Activated CD8-positive, alpha-beta memory T cell treated with anti-CD3 and anti-CD28 coated beads for 48 hours (primary cell): Measurements from ENCODE around the gene CHCHD6.
A peak's percentile ranks its signal among the peaks of the same experiment; 100 is the strongest.

Experiments used
- DNase-seq, 3 experiments: peaks; one replicate each; pipeline ENCODE4 v3.0.0-alpha.2; 2020; ENCODE audit warnings: low read depth in 2 of 3, low spot score in 2 of 3

CHCHD6 gene

GRCh38 chr3:126891141-126891540 is 187.1 kb downstream of the CHCHD6 start:
- DNase-seq, result no peak

DNA sequence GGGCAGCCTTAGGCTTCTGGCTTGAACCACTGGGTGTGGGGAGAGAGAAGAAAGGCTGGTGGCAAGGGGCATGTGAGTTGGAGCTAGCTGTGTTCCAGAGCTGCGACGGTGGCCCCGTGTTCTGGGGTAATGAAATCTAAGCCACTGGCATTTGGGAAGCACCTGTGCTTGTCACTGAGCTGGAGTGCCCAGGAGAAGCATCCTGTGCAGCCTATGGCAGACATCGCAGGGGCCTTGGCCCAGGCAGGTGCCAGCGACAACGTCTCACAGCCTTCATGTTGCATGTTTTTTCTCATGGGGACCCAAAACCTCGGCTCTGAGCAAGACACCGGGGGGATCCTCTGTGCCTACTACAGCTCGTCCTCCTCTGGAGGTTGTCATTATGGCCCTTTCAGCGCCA is 187.8 kb downstream of the CHCHD6 start:
- DNase-seq, result no peak

DNA sequence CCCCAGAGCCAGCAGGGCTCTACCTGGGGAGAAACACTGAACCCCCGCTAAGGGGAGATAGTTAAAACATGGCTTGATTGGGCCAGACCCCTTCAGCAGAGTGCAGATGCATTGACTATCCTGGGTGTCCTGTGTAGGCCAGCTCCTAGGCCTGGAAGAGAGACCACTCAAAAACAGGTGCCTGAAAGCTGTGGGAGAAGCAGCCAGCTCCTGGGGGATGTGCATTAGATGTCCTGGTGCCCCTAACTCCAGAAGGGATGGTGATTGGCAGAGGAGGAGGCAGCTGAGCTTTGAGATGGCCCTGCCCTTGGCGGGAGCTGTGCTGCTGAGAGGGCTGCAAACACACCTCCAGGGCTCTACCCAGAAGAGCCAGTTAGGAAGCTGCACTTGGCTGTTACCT is 189.6 kb downstream of the CHCHD6 start:
- no peak for DNase-seq

DNA sequence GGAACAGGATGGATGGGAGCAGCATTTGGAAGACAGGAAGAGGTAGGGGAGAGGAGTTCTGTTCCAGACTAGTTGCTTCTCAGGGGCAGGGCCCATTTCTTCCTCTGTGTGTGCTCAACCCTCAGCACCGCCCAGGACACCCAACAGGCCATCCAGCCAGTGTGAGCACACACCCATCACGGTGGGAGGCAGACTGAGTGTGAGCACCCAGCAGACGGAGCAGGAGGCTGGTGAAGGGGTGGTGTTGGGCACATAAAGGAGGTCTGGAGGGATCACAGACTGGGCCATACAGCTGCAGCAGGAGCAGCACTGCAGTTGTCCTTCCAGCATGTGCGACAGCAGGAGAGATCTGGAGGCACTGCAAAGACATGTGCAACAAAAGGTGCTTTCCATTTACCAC is 190.4 kb downstream of the CHCHD6 start:
- no peak for DNase-seq

DNA sequence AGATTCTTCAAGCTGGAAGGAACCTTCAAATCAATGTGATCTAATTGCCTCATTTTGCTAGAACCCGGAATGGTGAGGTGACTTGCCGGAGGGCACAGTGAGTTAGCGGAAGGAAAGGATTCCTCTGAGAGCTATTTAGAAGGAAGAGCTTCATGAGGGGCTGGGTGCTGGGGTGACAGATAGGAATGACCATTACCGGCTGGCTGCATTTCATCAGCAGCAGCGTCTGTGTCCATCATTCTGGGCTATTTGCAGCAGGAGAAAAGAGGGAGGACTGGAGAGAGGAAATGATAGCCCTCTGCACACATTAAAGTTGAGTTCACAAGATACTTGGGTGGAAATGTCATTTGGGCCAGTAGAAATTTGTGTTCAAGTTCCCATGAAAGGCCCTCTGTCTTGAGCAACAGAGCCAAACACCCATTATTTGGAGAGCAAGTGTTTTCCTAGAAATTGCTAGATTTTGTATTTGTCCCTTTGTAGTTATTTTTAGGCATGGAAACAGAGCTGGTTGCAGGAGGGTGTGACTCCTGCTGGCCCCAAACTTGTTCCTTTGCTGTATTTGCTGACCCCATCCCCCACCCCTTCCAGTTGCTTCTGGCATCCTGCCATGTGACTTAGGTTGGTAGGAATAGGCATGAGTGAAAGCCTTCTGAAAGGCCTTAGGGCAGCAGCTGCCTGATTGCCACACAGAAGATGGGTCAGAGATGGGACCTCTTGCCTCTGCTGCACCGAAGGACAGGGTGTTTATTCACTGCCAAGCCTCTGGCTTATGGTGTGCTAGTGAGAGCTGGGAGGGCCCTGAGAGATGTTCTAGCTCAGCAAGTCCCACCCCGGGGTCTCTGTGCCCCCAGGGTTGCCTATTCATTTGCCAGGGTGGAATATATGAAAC is 191.4 kb downstream of the CHCHD6 start:
- DNase-seq, result no peak

DNA sequence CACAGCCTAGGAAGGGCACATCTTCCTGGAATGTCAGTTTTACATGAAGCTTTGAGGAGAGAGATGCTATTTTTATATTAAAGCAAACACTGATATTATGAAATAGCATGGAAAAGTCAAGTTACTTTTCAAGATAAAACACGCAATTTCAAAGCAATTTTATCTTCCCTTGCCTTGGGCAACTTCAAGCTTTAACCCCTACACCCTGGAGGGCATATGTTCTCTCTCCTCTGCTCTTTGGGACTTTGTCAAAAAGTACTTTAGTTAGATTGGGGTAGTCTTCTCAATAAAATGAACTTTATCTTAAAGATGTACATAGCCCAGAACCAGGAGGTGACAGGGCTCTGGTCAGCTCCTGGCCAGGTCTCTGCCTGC is 192.0 kb downstream of the CHCHD6 start:
- no peak for DNase-seq

DNA sequence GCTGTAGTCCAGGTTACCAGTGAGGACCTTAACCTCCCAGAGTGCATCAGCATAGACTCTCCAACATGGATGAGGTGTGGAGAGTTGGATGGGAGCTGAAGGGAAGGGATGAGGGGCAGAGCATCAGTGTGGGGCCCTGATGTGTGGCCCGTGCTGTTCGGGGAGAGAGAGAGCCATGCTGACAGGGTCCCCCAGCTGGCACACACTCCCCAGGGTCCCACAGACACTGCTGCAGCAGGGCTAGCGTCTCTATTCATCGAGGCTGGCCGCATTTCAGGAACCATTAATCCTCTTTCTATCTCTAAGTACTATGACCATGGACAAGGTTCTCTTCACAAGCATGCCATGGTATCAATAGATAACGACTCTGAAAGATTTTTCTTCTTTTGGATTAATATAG is 192.9 kb downstream of the CHCHD6 start:
- no peak for DNase-seq

GRCh38 chr3:126897943-126898342 is 193.9 kb downstream of the CHCHD6 start:
- DNase-seq, result no peak

DNA sequence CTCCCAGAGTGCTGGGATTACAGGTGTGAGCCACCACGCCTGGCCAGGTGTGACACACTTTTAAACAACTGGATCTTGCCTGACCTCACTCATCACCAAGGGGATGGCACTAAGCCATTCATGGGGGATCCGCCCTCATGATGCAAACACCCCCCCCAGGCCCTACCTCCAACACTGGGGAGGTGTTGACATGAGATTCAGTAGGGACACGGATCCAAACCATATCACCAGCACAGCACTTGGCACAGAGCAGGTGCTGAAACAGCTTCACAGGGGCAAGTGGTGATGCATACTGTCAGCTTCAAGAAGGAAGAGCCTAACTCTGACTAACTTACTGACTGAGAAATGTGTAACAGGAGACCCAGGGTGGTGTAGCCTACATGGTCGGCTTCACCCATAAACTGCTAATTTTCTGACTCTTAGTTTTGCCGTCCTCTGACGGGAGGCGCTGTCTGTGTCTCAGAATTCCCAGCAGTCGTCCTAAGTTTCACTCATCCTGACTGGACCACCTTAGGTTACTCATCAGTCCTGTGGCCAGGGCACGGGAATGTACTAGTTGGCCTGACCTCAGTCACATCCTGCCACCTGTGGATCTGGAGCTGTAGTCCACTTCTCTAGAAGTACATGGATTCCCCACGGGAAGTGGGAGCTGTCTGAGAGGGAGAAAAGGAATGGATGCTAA is 197.0 kb downstream of the CHCHD6 start:
- DNase-seq, result no peak

DNA sequence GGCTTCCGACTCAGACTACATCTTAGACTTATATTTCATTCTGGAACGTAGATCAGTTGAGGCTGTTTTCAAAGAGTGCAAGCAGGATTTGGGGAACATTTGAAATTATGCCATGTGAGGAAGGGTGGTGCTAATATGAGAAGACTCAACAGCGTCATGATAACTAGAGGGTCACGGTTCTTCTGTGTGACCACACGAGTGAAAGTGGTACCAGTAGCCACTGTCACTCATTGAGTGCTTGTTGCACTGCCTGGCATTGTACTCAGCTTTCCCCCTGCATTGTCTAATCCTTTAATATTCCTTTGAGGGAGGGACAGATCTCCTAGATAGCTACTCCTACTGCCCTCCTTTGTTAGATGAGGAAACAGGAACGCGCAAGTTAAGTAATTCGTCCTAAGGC is 197.6 kb downstream of the CHCHD6 start:
- DNase-seq, result no peak

DNA sequence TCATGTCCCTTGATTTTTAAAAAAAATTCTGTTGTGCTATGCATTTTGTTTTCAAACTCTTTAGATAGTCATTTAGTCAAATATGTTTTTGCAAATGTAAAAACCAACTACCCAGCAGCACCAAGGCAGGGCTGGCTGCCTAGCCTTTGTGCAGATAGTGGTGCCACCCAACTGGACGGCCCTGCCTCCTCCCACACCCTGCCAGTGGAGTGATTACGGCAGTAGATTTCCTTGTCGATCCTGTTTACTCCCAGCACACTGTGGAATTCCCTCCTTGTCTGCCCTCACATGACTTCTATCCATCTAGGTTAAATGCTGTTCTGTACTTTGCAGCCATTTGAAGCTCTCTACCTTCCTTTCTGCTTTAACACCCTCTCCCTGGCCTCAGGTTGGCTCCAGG is 199.5 kb downstream of the CHCHD6 start:
- no peak for DNase-seq

GRCh38 chr3:126907557-126907956 is 203.5 kb downstream of the CHCHD6 start:
- DNase-seq, result no peak

DNA sequence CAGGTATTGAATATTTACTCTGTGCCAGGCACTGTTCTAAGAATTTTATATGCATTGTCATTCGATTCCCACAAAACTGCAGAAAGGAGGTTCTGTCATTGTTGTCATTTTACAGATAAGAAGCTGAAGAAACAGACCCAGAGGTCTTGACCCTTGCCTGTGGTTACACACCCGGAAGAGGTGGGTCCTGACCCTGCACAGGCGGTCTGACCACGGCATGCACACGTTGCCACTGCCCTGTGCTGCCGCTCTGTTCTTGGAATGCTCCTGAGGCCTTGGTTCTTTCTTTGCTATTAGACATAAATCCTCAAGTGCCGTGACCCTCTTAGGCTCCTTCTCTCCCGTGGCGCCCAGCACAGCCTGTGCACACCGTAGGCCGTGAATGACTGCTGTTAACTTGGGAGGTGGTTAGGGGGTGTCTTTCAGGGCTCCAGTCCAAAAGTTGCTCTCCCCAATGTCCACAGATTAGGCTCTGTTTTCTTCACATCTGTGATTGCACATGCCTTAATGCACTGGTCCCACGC is 204.8 kb downstream of the CHCHD6 start:
- no peak for DNase-seq

- no peak for DNase-seq
These were observed 206.2 kb downstream of the CHCHD6 start for GRCh38 chr3:126910231-126910630.

GRCh38 chr3:126911162-126912026 is 207.4 kb downstream of the CHCHD6 start:
- DNase-seq, result peak; percentile 38 to 56 (median 49)

- DNase-seq, result no peak
These were observed 208.0 kb downstream of the CHCHD6 start for GRCh38 chr3:126912027-126912422.

- no peak for DNase-seq
These were observed 208.6 kb downstream of the CHCHD6 start for GRCh38 chr3:126912491-126913195.

DNA sequence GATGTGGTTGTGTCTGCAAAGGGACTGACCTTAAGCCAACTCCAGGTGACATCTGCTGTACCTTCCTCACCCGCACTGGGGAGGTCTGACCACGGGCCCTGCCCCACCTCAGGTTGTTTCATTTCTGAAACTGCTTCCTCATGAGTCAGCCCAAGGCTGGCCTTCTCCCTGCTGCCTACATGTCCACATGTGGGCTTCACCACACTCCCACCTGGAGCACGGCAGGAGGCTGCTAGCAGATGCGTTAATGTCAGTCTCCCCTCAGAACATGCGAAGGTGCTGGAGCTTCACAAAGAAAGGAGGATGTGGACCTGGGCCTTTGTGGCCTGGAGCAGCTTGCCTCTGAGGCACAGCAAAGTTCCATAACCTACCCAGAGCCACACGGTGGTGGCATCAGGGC is 209.5 kb downstream of the CHCHD6 start:
- no peak for DNase-seq

GRCh38 chr3:126914226-126914625 is 210.2 kb downstream of the CHCHD6 start:
- DNase-seq, result no peak

DNA sequence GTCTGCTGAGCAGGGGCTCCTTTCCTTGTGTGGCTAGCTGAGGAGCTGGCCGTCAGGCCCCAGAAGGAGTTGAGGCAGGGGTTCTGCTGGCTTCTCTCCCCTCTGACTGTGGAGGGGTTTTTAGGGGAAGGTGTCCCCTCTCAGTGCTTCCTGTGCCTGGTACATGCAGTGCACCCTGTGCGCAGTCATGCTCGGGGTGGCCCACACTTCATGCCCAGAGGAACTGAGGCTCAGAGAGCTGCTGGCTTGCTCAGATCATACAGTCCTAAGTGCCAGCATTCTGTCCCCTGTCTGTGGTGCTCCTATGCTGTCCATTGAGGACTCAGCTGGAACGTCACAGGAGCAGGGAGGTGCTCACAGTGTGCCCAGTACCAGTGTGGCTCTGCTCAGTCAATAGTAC is 211.0 kb downstream of the CHCHD6 start:
- no peak for DNase-seq

DNA sequence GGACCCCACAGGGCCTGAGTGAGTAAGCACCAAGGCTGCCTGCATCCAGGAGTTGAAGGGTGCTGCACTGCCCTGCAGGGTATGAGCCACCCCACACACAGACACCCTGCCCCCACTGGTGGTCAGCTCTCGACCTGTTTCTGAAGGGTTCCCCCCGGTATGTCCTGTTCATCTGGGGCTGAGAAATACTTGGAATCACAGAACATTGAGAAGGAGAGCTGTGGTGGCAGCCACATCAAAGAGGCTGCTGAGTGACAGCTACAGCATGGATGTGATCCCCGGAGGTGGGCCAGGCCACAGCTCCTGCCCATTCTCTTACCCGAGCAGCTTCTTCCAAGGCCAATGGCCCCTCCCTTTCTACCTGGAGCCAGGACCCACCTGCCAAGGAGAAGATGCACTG is 212.5 kb downstream of the CHCHD6 start:
- no peak for DNase-seq
